Progenitor cell of endocrine pancreas (in vitro differentiated cells): Measurements from ENCODE around the gene NUDT3. TPM values are rescaled to one million over a fixed set of nuclear protein-coding genes. Genes with fewer than 3 reads are reported as not detected.

ENCODE experiments used
- DNase-seq: peaks from one replicate; pipeline ENCODE4 v3.0.0; 2021; ENCODE audit warnings: low spot score; ENCODE audit not compliant: unreplicated experiment
- H3K27ac Mint-ChIP-seq: 2 replicates; pipeline ENCODE4 v1.8.0; 2021; ENCODE audit warnings: mild to moderate bottlenecking, moderate library complexity, mixed read lengths
- H3K27me3 Mint-ChIP-seq: 2 replicates; pipeline ENCODE4 v1.8.0; 2021; ENCODE audit warnings: mixed read lengths
- H3K36me3 Mint-ChIP-seq: 2 replicates; pipeline ENCODE4 v1.8.0; 2022; ENCODE audit warnings: mixed read lengths; ENCODE audit not compliant: insufficient read depth
- H3K4me1 Mint-ChIP-seq: 2 replicates; pipeline ENCODE4 v1.8.0; 2021; ENCODE audit warnings: low read depth, mixed read lengths
- H3K4me3 Mint-ChIP-seq: 2 replicates; pipeline ENCODE4 v1.8.0; 2021; ENCODE audit warnings: low read depth, mild to moderate bottlenecking, moderate library complexity, mixed read lengths
- H3K9me3 Mint-ChIP-seq: 2 replicates; pipeline ENCODE4 v1.8.0; 2021; ENCODE audit warnings: low read depth, mixed read lengths
- long read RNA-seq: library from polyadenylated mRNA; unstranded; transcript quantifications from one replicate; pipeline ENCODE4 v2.0.0, GENCODE V29; 2020
- total RNA-seq: library from RNA; stranded (reverse); gene quantifications from 2 replicates; pipeline ENCODE4 v1.2.1, GENCODE V29; 2021
- TF ChIP-seq, protein P1 (sequence below): fragments of 200-600 bp; sonication (generic); IDR thresholded peaks from one replicate; pipeline ENCODE4 v1.5.0; 2021; ENCODE audit warnings: antibody characterized with exemption, mild to moderate bottlenecking; ENCODE audit not compliant: unreplicated experiment

The NUDT3 gene
- total RNA-seq = 20.6 and 23.4 TPM in 2 replicates
- long read RNA-seq, partial matches to known transcripts = 1 of 24 reads
- long read RNA-seq, other reads (novel, unspliced or antisense) = 23 of 24 reads

DNA sequence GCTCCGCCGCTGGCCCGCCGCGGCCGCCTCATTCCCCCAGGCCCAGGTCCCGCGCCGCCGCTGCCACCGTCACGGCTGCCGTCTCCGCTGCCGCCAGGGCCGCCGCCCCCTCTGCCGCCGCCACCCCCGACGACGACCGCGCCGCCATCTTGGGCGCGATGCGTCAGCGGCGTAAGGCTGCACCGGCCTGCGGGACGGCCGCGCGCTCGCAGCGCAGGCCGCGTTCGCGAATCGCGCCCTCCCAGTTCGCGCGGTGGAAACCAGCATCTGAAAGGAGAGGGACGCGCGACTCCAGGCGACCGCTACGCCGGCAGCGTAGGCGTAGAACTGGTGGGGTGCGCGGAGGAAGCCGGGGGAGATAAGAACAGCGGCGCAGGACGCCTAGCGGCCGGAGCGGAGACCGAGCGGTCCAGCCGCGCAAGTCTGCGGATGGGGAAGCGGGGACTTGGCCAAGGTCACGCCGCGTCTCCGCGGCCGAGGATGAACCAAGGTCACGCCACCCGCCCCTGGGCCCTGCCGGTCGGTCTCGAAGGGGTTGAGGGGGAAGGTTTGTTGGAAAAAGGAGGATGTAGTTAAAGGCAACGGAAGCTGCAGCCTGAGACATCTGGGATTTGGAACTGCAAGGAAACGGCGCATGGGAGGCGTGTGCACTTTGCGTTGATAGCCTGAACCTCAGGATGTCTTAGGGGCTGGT lies at the start of gene NUDT3:
Gene NUDT3, minus strand, starts transcription at position 173 of the 694 bp plus-strand sequence. CDS start 307 bp downstream, outside the sequence.
- H3K4me1 Mint-ChIP-seq = peaks cover 5% of the 10 kb centered on the region
- peak; percentile 92 for DNase-seq
- peak within 1 kb of the TSS; percentile 85 for H3K27ac Mint-ChIP-seq
- peak within 1 kb of the TSS; percentile 35 for H3K4me3 Mint-ChIP-seq
- peaks cover 4% of the 10 kb centered on the region for H3K36me3 Mint-ChIP-seq
- peaks cover 3% of the 10 kb centered on the region for H3K9me3 Mint-ChIP-seq
- no peaks in the 10 kb centered on the region for H3K27me3 Mint-ChIP-seq
- TF ChIP-seq, protein P1, sequence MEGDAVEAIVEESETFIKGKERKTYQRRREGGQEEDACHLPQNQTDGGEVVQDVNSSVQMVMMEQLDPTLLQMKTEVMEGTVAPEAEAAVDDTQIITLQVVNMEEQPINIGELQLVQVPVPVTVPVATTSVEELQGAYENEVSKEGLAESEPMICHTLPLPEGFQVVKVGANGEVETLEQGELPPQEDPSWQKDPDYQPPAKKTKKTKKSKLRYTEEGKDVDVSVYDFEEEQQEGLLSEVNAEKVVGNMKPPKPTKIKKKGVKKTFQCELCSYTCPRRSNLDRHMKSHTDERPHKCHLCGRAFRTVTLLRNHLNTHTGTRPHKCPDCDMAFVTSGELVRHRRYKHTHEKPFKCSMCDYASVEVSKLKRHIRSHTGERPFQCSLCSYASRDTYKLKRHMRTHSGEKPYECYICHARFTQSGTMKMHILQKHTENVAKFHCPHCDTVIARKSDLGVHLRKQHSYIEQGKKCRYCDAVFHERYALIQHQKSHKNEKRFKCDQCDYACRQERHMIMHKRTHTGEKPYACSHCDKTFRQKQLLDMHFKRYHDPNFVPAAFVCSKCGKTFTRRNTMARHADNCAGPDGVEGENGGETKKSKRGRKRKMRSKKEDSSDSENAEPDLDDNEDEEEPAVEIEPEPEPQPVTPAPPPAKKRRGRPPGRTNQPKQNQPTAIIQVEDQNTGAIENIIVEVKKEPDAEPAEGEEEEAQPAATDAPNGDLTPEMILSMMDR = peak; percentile 83

DNA sequence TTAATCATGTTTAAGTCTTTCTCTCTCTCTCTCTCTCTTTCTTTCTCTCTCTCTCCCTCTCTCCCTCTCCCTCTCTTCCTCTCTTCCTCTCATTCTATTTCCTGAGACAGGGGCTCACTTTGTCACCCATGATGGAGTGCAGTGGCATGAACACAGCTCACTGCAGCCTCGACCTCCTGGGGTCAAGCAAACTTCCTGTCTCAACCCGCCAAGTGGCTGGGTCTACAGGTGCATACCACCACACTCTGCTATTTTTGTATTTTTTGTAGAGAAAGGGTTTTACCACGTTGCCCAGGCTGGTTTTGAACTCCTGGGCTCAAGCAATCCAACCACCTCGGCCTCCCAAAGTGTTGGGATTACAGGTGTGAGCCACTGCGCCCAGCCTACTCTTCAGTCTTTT lies 49.1 kb upstream of the NUDT3 start:
- H3K4me1 Mint-ChIP-seq = no peaks in the 10 kb centered on the region
- DNase-seq = no peak
- H3K9me3 Mint-ChIP-seq = peaks cover 9% of the 10 kb centered on the region
- no peak overlapping the region for H3K27ac Mint-ChIP-seq
- TF ChIP-seq, protein P1 = no peak
- H3K4me3 Mint-ChIP-seq = no peak overlapping the region
- H3K27me3 Mint-ChIP-seq = no peaks in the 10 kb centered on the region
- H3K36me3 Mint-ChIP-seq = no peaks in the 10 kb centered on the region

DNA sequence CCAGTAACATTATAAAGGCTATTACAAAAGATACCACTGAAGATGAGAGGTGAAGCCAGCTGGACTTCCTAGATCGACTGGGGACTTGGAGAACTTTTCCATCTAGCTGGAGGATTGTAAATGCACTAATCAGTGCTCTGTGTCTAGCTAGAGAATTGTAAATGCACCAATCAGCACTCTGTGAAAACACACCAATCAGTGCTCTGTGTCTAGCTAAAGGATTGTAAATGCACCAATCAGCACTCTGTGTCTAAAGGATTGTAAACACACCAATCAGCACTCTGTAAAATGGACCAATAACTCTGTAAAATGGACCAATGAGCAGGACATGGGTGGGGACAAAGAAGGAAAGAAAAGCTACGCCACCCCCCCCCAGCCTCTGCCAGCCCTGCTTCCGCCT lies 47.0 kb upstream of the NUDT3 start:
- DNase-seq = no peak
- H3K4me1 Mint-ChIP-seq = no peaks in the 10 kb centered on the region
- TF ChIP-seq, protein P1 = no peak
- H3K9me3 Mint-ChIP-seq = peaks cover 9% of the 10 kb centered on the region
- no peaks in the 10 kb centered on the region for H3K36me3 Mint-ChIP-seq
- no peak overlapping the region for H3K4me3 Mint-ChIP-seq
- H3K27me3 Mint-ChIP-seq = no peaks in the 10 kb centered on the region
- H3K27ac Mint-ChIP-seq = no peak overlapping the region

DNA sequence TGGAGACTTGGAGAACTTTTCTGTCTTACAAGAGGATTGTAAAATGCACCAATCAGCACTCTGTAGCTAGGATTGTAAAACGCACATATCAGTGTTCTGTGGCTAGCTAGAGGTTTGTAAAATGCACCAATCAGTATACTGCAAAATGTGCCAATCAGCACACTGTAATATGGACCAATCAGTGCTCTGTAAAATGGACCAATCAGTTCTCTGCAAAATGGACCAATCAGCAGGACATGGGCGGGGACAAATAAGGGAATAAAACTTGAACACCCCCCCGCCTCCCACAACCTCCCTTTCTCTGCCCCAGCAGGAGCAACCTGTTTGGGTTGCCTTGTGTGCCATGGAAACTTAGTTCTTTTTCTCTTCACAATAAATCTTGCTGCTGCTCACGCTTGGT lies 46.2 kb upstream of the NUDT3 start:
- H3K4me3 Mint-ChIP-seq = no peak overlapping the region
- no peaks in the 10 kb centered on the region for H3K4me1 Mint-ChIP-seq
- no peaks in the 10 kb centered on the region for H3K36me3 Mint-ChIP-seq
- TF ChIP-seq, protein P1 = no peak
- H3K9me3 Mint-ChIP-seq = peaks cover 9% of the 10 kb centered on the region
- H3K27ac Mint-ChIP-seq = no peak overlapping the region
- DNase-seq = no peak
- no peaks in the 10 kb centered on the region for H3K27me3 Mint-ChIP-seq

DNA sequence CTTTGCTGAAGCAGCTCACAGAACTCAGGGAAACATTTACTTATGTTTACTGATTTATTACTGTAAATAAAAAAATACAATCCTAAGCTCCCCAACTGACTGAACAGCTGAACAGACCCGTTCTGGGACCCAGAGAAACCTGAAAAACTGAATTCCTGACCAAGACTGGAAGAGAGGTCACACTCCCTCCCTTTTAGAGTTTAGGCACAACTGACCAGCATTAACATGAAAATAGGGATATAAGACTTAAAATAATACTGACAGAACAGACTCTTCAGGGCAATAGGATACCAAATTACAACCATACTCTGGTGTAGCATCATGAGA lies 45.1 kb upstream of the NUDT3 start:
- Mint-ChIP-seq H3K4me3 (no peak overlapping the region), H3K27ac (no peak overlapping the region), H3K27me3 (no peaks in the 10 kb centered on the region), H3K4me1 (no peaks in the 10 kb centered on the region), H3K36me3 (no peaks in the 10 kb centered on the region), H3K9me3 (peaks cover 9% of the 10 kb centered on the region)
- DNase-seq = no peak
- TF ChIP-seq, protein P1 = no peak
